ENCODE measurements around the gene GALNT14. TPM values are rescaled to one million over a fixed set of nuclear protein-coding genes. Genes with fewer than 3 reads are reported as not detected.

Gene GALNT14
- total and polyA plus RNA-seq, 9 of the 15 experiments (the other 6 are each of a cell fraction or from before 2014, with no cell fraction given) = 0.11 TPM; not detected in 8

DNA sequence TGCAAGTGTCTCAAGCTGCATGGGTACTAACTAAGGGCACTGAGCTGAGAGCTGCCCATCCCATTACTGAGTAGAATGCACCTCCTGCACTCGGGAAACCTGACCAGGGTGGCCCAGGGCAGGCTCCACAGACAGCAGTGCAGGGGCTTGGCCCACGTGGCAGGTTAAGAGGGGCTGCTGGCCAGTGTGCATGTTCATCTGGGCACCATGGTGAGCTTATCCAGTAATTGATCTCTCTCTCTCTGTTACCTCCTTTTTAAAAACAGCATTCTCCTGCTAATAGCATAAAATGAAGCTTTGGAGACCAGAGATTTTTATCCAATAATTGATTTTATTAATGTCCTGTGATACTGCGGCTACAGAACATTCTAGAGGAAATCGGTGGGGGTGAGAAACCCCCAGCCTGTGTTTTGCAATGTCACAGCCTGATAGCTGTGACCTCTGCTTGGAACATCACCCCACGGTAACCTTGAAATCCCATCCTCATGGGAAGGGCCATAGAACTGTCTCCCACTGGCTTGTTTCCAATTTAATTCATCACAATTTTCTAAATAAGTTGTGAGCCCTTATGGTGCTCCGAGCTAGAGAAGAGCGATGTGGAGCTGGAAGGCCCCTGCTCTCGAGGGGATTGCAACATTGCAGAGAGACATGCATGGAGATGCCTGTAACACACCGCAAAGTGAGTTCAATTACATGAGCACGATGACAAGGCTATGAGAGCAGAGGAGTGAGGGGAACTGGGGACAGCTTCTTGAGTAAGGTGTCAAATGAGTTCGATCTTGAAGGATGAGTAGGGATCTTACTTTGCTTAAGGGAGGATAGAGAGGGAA is 143.8 kb downstream of the GALNT14 start:
- BruUV-seq (replicated peaks) = no TSS peak
- no peaks in the 10 kb centered on the region for H3K4me1 ChIP-seq (replicated peaks in 1 of 2; ENCODE audit: control insufficient read depth in 2 of 2, insufficient read depth in 2 of 2, low read length in 2 of 2)
- H3K27me3 ChIP-seq (ENCODE audit: control insufficient read depth in 2 of 2, insufficient read depth in 2 of 2, low read length in 2 of 2) = peaks cover 0 to 35% of the 10 kb centered on the region in 2 experiments; a peak in 2 of 5 replicates
- ChIA-PET CTCF (ENCODE audit: low intra/inter-chr PET ratio) (no interaction called here), POLR2A (interaction anchor here (0.6 to 0.7 kb wide), 2 partner anchors 25 to 1350 kb away, joined by 4 read pairs; no protein-coding TSS in a partner anchor)
- no peaks in the 10 kb centered on the region; the same call in 1 of the 2 replicates for H4K20me1 ChIP-seq (replicated peaks; ENCODE audit: control insufficient read depth, insufficient read depth, low read length)
- 0% methylated on average over 11 of the region's 11 CpGs for WGBS (ENCODE audit: insufficient coverage, low coverage, missing lambda C conversion rate)
- H3K79me2 ChIP-seq (ENCODE audit: control insufficient read depth, insufficient read depth, low read length) = no peaks in the 10 kb centered on the region
- no peak overlapping the region for H3K27ac ChIP-seq (ENCODE audit: extremely low read depth, low read depth, low read length)
- ATAC-seq (no peak), FAIRE-seq (no peak), DNase-seq (ENCODE audit: extremely low read depth in 1 of 4, low spot score in 3 of 4) (no peak)
- no peak overlapping the region for H3K4me3 ChIP-seq
- H3K36me3 ChIP-seq (ENCODE audit: control insufficient read depth, insufficient read depth, low read length) = no peaks in the 10 kb centered on the region
- no peak overlapping the region for H3K4me2 ChIP-seq (ENCODE audit: insufficient read depth, low read length)
- H3K9me3 ChIP-seq (replicated peaks; ENCODE audit: control insufficient read depth, insufficient read depth, low read depth, low read length) = no peaks in the 10 kb centered on the region
- in situ Hi-C loops (cut with MboI) = no loop called here
- intact Hi-C loops (cut with micrococcal nuclease) = no loop called here
- no peak overlapping the region for H2AFZ ChIP-seq (ENCODE audit: low read depth, low read length)
- H3K9ac ChIP-seq (ENCODE audit: insufficient read depth in 1 of 2, low read depth in 2 of 2, low read length in 2 of 2) = no peak overlapping the region
- no peaks in the 10 kb centered on the region for H3K9me1 ChIP-seq (ENCODE audit: control insufficient read depth, insufficient read depth, low read length)
- TF ChIP-seq POLR3G (IDR thresholded peaks at IDR 0.05; ENCODE audit: extremely low read depth, insufficient read length, insufficient replicate concordance) (no peak), ZNF224 (CRISPR knock-in tag; IDR thresholded peaks at IDR 0.05) (no peak), HDGF (IDR thresholded peaks at IDR 0.05) (no peak), JUND (IDR thresholded peaks at IDR 0.05; ENCODE audit: borderline replicate concordance, low read depth, low read length) (no peak), JUND (tag; IDR thresholded peaks at IDR 0.05; ENCODE audit: borderline replicate concordance, low read depth, low read length) (no peak), MTF1 (CRISPR knock-in tag; IDR thresholded peaks at IDR 0.05; ENCODE audit: borderline replicate concordance) (no peak), ZNF175 (CRISPR knock-in tag; IDR thresholded peaks at IDR 0.05; ENCODE audit: low read depth) (no peak), ARHGAP35 (IDR thresholded peaks at IDR 0.05; ENCODE audit: partially characterized antibody) (no peak), MITF (IDR thresholded peaks at IDR 0.05) (no peak), ASH1L (IDR thresholded peaks at IDR 0.05; ENCODE audit: borderline replicate concordance, low read depth, partially characterized antibody) (no peak), MCM7 (IDR thresholded peaks at IDR 0.05) (no peak), ARID3A (IDR thresholded peaks at IDR 0.05; ENCODE audit: borderline replicate concordance, low read depth, low read length) (no peak)
- TF ChIP-seq, protein P1, sequence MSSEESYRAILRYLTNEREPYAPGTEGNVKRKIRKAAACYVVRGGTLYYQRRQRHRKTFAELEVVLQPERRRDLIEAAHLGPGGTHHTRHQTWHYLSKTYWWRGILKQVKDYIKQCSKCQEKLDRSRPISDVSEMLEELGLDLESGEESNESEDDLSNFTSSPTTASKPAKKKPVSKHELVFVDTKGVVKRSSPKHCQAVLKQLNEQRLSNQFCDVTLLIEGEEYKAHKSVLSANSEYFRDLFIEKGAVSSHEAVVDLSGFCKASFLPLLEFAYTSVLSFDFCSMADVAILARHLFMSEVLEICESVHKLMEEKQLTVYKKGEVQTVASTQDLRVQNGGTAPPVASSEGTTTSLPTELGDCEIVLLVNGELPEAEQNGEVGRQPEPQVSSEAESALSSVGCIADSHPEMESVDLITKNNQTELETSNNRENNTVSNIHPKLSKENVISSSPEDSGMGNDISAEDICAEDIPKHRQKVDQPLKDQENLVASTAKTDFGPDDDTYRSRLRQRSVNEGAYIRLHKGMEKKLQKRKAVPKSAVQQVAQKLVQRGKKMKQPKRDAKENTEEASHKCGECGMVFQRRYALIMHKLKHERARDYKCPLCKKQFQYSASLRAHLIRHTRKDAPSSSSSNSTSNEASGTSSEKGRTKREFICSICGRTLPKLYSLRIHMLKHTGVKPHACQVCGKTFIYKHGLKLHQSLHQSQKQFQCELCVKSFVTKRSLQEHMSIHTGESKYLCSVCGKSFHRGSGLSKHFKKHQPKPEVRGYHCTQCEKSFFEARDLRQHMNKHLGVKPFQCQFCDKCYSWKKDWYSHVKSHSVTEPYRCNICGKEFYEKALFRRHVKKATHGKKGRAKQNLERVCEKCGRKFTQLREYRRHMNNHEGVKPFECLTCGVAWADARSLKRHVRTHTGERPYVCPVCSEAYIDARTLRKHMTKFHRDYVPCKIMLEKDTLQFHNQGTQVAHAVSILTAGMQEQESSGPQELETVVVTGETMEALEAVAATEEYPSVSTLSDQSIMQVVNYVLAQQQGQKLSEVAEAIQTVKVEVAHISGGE (CRISPR knock-in tag; IDR thresholded peaks at IDR 0.05) = no peak
- TF ChIP-seq, protein P2, sequence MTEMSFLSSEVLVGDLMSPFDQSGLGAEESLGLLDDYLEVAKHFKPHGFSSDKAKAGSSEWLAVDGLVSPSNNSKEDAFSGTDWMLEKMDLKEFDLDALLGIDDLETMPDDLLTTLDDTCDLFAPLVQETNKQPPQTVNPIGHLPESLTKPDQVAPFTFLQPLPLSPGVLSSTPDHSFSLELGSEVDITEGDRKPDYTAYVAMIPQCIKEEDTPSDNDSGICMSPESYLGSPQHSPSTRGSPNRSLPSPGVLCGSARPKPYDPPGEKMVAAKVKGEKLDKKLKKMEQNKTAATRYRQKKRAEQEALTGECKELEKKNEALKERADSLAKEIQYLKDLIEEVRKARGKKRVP (CRISPR knock-in tag; IDR thresholded peaks at IDR 0.05) = no peak
